Neural cell (in vitro differentiated cells): ENCODE data around the gene TLCD5. TPM values are rescaled to one million over a fixed set of nuclear protein-coding genes. Genes with fewer than 3 reads are reported as not detected.

ENCODE experiments used
- H2AFZ ChIP-seq: fragments of 200-600, 300-800 bp; sonication (generic), shearing (Covaris generic); 2 replicates; pipeline ENCODE4 v1.6.0; 2014; ENCODE audit warnings: low read depth, mild to moderate bottlenecking, antibody characterized with exemption, low read length, moderate library complexity
- H3F3A ChIP-seq: fragments of 200-600 bp; shearing (Covaris generic); 2 replicates; pipeline ENCODE4 v1.6.1; 2016; ENCODE audit warnings: mild to moderate bottlenecking, moderate library complexity, mixed read lengths, antibody characterized with exemption, low read length; ENCODE audit not compliant: insufficient read depth, poor library complexity, severe bottlenecking
- H3K27ac ChIP-seq: fragments of 200-600, 300-800 bp; sonication (generic), shearing (Covaris generic); 2 replicates; pipeline ENCODE4 v1.5.1; 2014; ENCODE audit warnings: mild to moderate bottlenecking, low read length, moderate library complexity
- H3K27me3 ChIP-seq: fragments of 300-800, 200-600 bp; sonication (generic), shearing (Covaris generic); 2 replicates; pipeline ENCODE4 v1.6.0; 2014; ENCODE audit warnings: mild to moderate bottlenecking, low read depth, low read length, moderate library complexity; ENCODE audit not compliant: insufficient read depth
- H3K36me3 ChIP-seq: fragments of 300-800, 200-600 bp; sonication (generic), shearing (Covaris generic); 2 replicates; pipeline ENCODE4 v1.5.1; 2014; ENCODE audit warnings: mild to moderate bottlenecking, antibody characterized with exemption, low read length, moderate library complexity; ENCODE audit not compliant: insufficient read depth
- H3K4me2 ChIP-seq: fragments of 300-800, 200-600 bp; sonication (generic), shearing (Covaris generic); 2 replicates; pipeline ENCODE4 v1.6.0; 2014; ENCODE audit warnings: mild to moderate bottlenecking, low read length
- H3K4me3 ChIP-seq: fragments of 300-800, 200-600 bp; sonication (generic), shearing (Covaris generic); 2 replicates; pipeline ENCODE4 v1.5.1; 2014; ENCODE audit warnings: mild to moderate bottlenecking, low read length, moderate library complexity
- H3K79me2 ChIP-seq: fragments of 200-600 bp; shearing (Covaris generic); replicated peaks from 2 replicates; pipeline ENCODE4 v1.6.0; 2014; ENCODE audit warnings: mild to moderate bottlenecking, low read length, moderate library complexity; ENCODE audit not compliant: insufficient read depth
- H3K9ac ChIP-seq: fragments of 300-800, 200-600 bp; sonication (generic), shearing (Covaris generic); 2 replicates; pipeline ENCODE4 v1.6.1; 2016; ENCODE audit warnings: mild to moderate bottlenecking, low read length, mixed read lengths
- H3K9me2 ChIP-seq: fragments of 200-600 bp; shearing (Covaris generic); 2 replicates; pipeline ENCODE4 v1.6.1; 2016; ENCODE audit warnings: mild to moderate bottlenecking, low read length, mixed read lengths; ENCODE audit not compliant: insufficient read depth
- H3K9me3 ChIP-seq: fragments of 200-600, 300-800 bp; sonication (generic), shearing (Covaris generic); 2 replicates; pipeline ENCODE4 v1.6.1; 2016; ENCODE audit warnings: mild to moderate bottlenecking, mixed run types, low read length, moderate library complexity, mixed read lengths
- H4K20me1 ChIP-seq: fragments of 200-600 bp; shearing (Covaris generic); 2 replicates; pipeline ENCODE4 v1.6.1; 2016; ENCODE audit warnings: mild to moderate bottlenecking, mixed run types; ENCODE audit not compliant: insufficient read depth
- CTCF ChIP-seq: fragments of 450-650 bp; IDR thresholded peaks from 2 replicates; pipeline ENCODE4 v1.5.1; 2014; ENCODE audit warnings: antibody characterized with exemption, mild to moderate bottlenecking, moderate library complexity; ENCODE audit not compliant: poor library complexity, severe bottlenecking
- EP300 ChIP-seq: fragments of 450-650 bp; conservative IDR thresholded peaks from 2 replicates; pipeline ENCODE4 v1.6.1; 2014; ENCODE audit warnings: antibody characterized with exemption, mild to moderate bottlenecking, moderate library complexity; ENCODE audit not compliant: poor library complexity, severe bottlenecking
- EZH2 ChIP-seq: fragments of 200-600, 300-800 bp; shearing (Covaris generic), sonication (generic); IDR thresholded peaks from 2 replicates; pipeline ENCODE4 v1.6.1; 2014; ENCODE audit warnings: antibody characterized with exemption, low read length, borderline replicate concordance, mild to moderate bottlenecking; ENCODE audit not compliant: insufficient read depth, poor library complexity, severe bottlenecking
- MXI1 ChIP-seq: fragments of 450-650 bp; conservative IDR thresholded peaks from 2 replicates; pipeline ENCODE4 v1.6.1; 2014; ENCODE audit warnings: antibody characterized with exemption, mild to moderate bottlenecking; ENCODE audit not compliant: poor library complexity, severe bottlenecking
- POLR2AphosphoS5 ChIP-seq: IDR thresholded peaks from 2 replicates; pipeline ENCODE4 v1.6.1; 2012
- RAD21 ChIP-seq: fragments of 450-650 bp; conservative IDR thresholded peaks from 2 replicates; pipeline ENCODE4 v1.6.1; 2014; ENCODE audit warnings: antibody characterized with exemption, mild to moderate bottlenecking, moderate library complexity
- REST ChIP-seq: IDR thresholded peaks from 2 replicates; pipeline ENCODE4 v1.6.1; 2012; ENCODE audit warnings: borderline replicate concordance
- SMC3 ChIP-seq: fragments of 450-650 bp; conservative IDR thresholded peaks from 2 replicates; pipeline ENCODE4 v1.6.1; 2014; ENCODE audit warnings: antibody characterized with exemption, mild to moderate bottlenecking, moderate library complexity; ENCODE audit not compliant: poor library complexity
- TAF1 ChIP-seq: IDR thresholded peaks from 2 replicates; pipeline ENCODE4 v1.6.1; 2012; ENCODE audit warnings: low read depth
- polyA plus RNA-seq: library from polyadenylated mRNA; depleted of rRNA; stranded (reverse); fragments of >200 nt; gene quantifications from 2 replicates; pipeline ENCODE4 v1.2.3, GENCODE V29; 2014

TLCD5 gene
- polyA plus RNA-seq, 1 donor from 2014 or later, result 31.1 TPM

GRCh38 chr11:120290956-120291355, 34.1 kb upstream of the TLCD5 start:
- no peaks in the 10 kb centered on the region for H3K36me3 ChIP-seq
- no peak overlapping the region for H3K27ac ChIP-seq
- H4K20me1 ChIP-seq, result no peaks in the 10 kb centered on the region
- H3K9me2 ChIP-seq, result no peaks in the 10 kb centered on the region
- no peak overlapping the region for H3K4me2 ChIP-seq
- H3F3A ChIP-seq, result no peaks in the 10 kb centered on the region
- no peak overlapping the region for H2AFZ ChIP-seq
- H3K4me3 ChIP-seq, result no peak overlapping the region
- no peaks in the 10 kb centered on the region for H3K27me3 ChIP-seq
- no peaks in the 10 kb centered on the region for H3K79me2 ChIP-seq
- no peaks in the 10 kb centered on the region for H3K9me3 ChIP-seq
- no peak for TF ChIP-seq EZH2
- no peak for TF ChIP-seq MXI1
- H3K9ac ChIP-seq, result no peak overlapping the region

- peaks cover 3% of the 10 kb centered on the region for H3K9me3 ChIP-seq
- H3K27me3 ChIP-seq, result no peaks in the 10 kb centered on the region
Measured at GRCh38 chr11:120293038-120293800, 31.9 kb upstream of the TLCD5 start.

More at GRCh38 chr11:120293038-120293800, 31.9 kb upstream of the TLCD5 start:
- no peaks in the 10 kb centered on the region for H4K20me1 ChIP-seq
- no peaks in the 10 kb centered on the region for H3K79me2 ChIP-seq
- H2AFZ ChIP-seq, result no peak overlapping the region
- H3F3A ChIP-seq, result no peaks in the 10 kb centered on the region
- H3K9ac ChIP-seq, result no peak overlapping the region
- H3K9me2 ChIP-seq, result no peaks in the 10 kb centered on the region
- no peak overlapping the region for H3K4me2 ChIP-seq
- no peak for TF ChIP-seq EP300
- no peak for TF ChIP-seq REST
- TF ChIP-seq EZH2, result no peak
- no peak for TF ChIP-seq MXI1
- TF ChIP-seq RAD21, result no peak
- TF ChIP-seq TAF1, result no peak
- TF ChIP-seq CTCF, result no peak
- TF ChIP-seq SMC3, result no peak
- no peak for TF ChIP-seq POLR2AphosphoS5
- no peak overlapping the region for H3K4me3 ChIP-seq
- H3K36me3 ChIP-seq, result no peaks in the 10 kb centered on the region
- no peak overlapping the region for H3K27ac ChIP-seq
